ENCODE results near the gene SCNN1B.
"Not testable (repeated sequence)": the region's sequence is repeated elsewhere in the genome, so short reads cannot be mapped to it uniquely, and the experiment has no call there.

The SCNN1B gene

DNA sequence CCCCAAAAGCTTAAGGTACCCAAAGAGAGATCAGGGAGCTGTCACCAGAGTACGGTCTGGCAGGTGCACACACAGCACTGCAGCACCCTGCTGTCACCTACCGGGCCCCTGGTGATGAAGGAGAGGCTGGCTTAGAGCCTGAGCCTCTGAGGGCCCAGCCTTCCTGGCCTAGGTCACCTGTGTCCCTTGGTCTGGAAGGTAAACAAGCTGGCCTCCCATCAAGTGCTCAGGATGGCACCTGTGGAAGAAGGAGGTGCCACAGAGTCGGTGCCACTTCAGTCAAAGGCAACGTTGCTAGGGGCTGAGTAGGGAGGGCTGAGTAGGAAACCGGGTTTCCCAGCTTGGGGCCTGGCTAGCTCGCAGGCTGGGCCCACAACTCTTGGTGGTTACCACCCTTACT lies 80.2 kb downstream of the SCNN1B start:
- Histone ChIP-seq H3K4me1 (ENCODE audit: control insufficient read depth, insufficient read depth, low read length, unreplicated experiment) (no peaks in the 10 kb centered on the region), H3K79me2 (ENCODE audit: control insufficient read depth, insufficient read depth, low read length, unreplicated experiment) (no peaks in the 10 kb centered on the region), H3K36me3 (ENCODE audit: insufficient read depth, low read length) (no peaks in the 10 kb centered on the region), H3K27ac (ENCODE audit: low read depth, low read length) (no peak overlapping the region), H3K4me3 (ENCODE audit: low read depth, low read length) (no peak overlapping the region), H3K27me3 (ENCODE audit: insufficient read depth, low read length) (peaks cover 13% of the 10 kb centered on the region; the same call in 1 of the 2 replicates), H2AFZ (ENCODE audit: low read length, unreplicated experiment) (no peak overlapping the region)

DNA sequence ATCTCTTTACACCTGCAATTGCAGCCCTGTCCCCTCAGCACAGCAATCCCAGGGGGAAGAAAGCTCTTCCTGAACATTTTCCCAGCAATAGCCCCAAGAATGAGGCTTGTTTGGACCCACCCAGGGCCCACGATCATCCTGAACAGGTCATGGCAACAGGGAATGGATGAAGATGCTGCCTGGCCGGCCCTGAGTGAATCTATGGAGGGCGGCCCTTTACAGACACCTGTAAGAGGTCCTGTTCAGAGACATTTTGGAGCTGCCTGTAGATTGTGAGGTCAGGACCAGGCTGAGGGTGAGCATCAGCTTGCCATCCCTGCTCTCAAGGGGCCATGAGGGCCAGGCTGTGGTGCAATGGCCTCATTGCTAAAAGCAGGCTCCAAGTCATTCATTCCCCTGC lies 81.8 kb downstream of the SCNN1B start:
- no peaks in the 10 kb centered on the region for H3K4me1 ChIP-seq (ENCODE audit: control insufficient read depth, insufficient read depth, low read length, unreplicated experiment)
- peaks cover 2% of the 10 kb centered on the region; the same call in 1 of the 2 replicates for H3K36me3 ChIP-seq (ENCODE audit: insufficient read depth, low read length)
- H3K79me2 ChIP-seq (ENCODE audit: control insufficient read depth, insufficient read depth, low read length, unreplicated experiment): no peaks in the 10 kb centered on the region
- peaks cover 4% of the 10 kb centered on the region; the same call in 1 of the 2 replicates for H3K27me3 ChIP-seq (ENCODE audit: insufficient read depth, low read length)
- no peak overlapping the region for H2AFZ ChIP-seq (ENCODE audit: low read length, unreplicated experiment)
- H3K27ac ChIP-seq (ENCODE audit: low read depth, low read length): no peak overlapping the region
- no peak overlapping the region for H3K4me3 ChIP-seq (ENCODE audit: low read depth, low read length)

DNA sequence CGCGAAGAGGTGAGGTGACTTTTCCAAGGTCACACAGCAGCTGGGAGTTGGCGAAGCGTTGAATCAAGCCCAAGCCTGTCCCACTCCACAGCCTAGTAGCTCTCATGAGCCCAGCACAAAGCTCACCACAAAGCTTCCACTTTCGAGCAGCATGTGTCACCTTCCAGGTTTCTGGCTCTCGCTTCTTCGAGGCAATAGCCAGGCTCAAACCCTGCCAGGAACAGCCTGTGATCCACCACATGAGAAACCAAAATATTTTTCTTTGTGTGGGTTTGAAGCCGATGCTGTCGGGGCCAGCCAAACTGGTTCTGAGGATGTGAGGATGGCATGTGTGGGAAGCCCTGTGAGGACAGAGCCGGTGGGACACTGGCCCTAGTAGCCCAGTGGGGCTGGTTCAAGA lies 82.8 kb downstream of the SCNN1B start:
- Histone ChIP-seq H3K79me2 (ENCODE audit: control insufficient read depth, insufficient read depth, low read length, unreplicated experiment) (no peaks in the 10 kb centered on the region), H3K27ac (ENCODE audit: low read depth, low read length) (no peak overlapping the region), H2AFZ (ENCODE audit: low read length, unreplicated experiment) (no peak overlapping the region), H3K36me3 (ENCODE audit: insufficient read depth, low read length) (peaks cover 2% of the 10 kb centered on the region; the same call in 1 of the 2 replicates), H3K27me3 (ENCODE audit: insufficient read depth, low read length) (no peaks in the 10 kb centered on the region), H3K4me3 (ENCODE audit: low read depth, low read length) (no peak overlapping the region), H3K4me1 (ENCODE audit: control insufficient read depth, insufficient read depth, low read length, unreplicated experiment) (no peaks in the 10 kb centered on the region)

DNA sequence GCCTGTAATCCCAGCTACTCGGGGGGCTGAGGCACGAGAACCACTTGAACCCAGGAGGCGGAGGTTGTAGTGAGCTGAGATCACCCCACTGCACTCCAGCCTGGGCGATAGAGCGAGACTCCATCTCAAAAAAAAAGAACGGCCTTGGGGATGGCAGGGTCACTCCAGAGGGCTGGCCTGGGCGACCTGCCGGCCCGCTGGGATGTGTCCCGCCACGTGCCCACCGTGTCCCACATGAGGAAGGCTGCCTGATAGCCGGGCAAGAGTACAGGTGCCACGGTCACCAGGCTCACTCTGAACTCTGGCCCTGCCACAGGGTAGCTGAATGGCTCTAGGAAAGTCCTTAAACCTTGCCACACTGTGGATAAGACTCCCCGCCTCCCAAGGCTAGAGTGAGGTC lies 83.3 kb downstream of the SCNN1B start:
- Histone ChIP-seq H3K4me3 (ENCODE audit: low read depth, low read length) (no peak overlapping the region), H3K36me3 (ENCODE audit: insufficient read depth, low read length) (peaks cover 2% of the 10 kb centered on the region; the same call in 1 of the 2 replicates), H3K79me2 (ENCODE audit: control insufficient read depth, insufficient read depth, low read length, unreplicated experiment) (no peaks in the 10 kb centered on the region), H3K27ac (ENCODE audit: low read depth, low read length) (no peak overlapping the region), H3K27me3 (ENCODE audit: insufficient read depth, low read length) (no peaks in the 10 kb centered on the region), H2AFZ (ENCODE audit: low read length, unreplicated experiment) (no peak overlapping the region), H3K4me1 (ENCODE audit: control insufficient read depth, insufficient read depth, low read length, unreplicated experiment) (no peaks in the 10 kb centered on the region)

DNA sequence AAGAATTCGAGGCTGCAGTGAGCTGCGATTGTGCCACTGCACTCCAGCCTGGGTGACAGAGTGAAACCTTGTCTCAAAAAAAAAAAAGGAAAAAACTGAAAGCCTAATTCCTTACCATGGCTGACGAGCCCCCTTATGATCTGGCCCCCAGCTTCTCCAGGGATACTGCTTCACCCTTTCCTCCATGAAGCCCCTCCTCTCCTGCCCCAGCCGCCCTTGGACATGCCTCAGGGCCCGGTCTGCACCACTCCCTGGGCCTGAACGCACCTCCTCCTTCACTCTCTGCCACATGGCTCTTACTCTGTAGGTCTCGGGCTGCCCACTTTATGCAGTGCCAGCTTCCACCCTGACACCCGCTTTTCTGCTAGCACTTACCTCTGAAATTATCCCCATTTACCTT lies 85.6 kb downstream of the SCNN1B start:
- no peak overlapping the region for H2AFZ ChIP-seq (ENCODE audit: low read length, unreplicated experiment)
- no peaks in the 10 kb centered on the region for H3K4me1 ChIP-seq (ENCODE audit: control insufficient read depth, insufficient read depth, low read length, unreplicated experiment)
- no peaks in the 10 kb centered on the region for H3K79me2 ChIP-seq (ENCODE audit: control insufficient read depth, insufficient read depth, low read length, unreplicated experiment)
- H3K36me3 ChIP-seq (ENCODE audit: insufficient read depth, low read length): peaks cover 2% of the 10 kb centered on the region; the same call in 1 of the 2 replicates
- no peak overlapping the region for H3K27ac ChIP-seq (ENCODE audit: low read depth, low read length)
- H3K27me3 ChIP-seq (ENCODE audit: insufficient read depth, low read length): no peaks in the 10 kb centered on the region
- no peak overlapping the region for H3K4me3 ChIP-seq (ENCODE audit: low read depth, low read length)

DNA sequence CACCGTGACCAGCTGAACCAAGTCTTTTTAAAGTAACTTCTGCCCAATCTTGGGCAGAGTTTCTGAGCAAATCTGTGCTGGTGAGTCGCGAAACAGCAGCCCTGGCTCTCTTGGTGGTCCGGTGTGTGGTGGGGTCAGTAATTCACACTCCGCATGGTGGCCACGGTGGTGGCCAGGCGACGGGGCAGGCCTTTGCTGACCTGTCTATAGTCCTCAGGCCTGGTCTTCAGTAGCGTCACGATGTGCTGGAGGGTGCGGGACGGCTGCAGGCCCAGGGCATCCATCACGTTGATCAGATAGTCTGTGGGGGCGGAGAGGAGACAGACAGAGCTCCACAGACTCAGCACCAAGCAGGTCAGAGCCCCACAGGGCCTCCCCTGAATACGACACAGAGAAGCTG lies 86.7 kb downstream of the SCNN1B start:
- Histone ChIP-seq H3K79me2 (ENCODE audit: control insufficient read depth, insufficient read depth, low read length, unreplicated experiment) (no peaks in the 10 kb centered on the region), H3K4me3 (ENCODE audit: low read depth, low read length) (no peak overlapping the region), H3K27ac (ENCODE audit: low read depth, low read length) (no peak overlapping the region), H3K27me3 (ENCODE audit: insufficient read depth, low read length) (no peaks in the 10 kb centered on the region), H3K36me3 (ENCODE audit: insufficient read depth, low read length) (peaks cover 5% of the 10 kb centered on the region; the same call in 1 of the 2 replicates), H2AFZ (ENCODE audit: low read length, unreplicated experiment) (no peak overlapping the region), H3K4me1 (ENCODE audit: control insufficient read depth, insufficient read depth, low read length, unreplicated experiment) (no peaks in the 10 kb centered on the region)

DNA sequence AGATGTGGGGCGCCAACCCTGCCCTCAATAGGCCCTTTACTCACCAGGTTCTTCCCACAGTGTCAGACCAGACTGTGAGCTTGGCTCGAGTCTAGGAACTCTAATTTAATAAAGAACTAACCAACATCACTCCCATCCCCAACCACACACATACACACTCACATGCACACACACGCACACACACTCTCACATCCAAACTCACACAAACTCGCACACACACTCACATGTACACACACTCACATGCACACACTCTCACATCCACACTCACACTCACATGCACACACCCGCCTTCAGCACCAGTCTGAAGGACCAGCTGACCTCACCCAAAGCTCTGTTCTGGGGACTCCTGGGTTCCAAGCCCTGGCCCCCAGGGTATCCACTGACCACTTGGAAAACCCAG lies 87.1 kb downstream of the SCNN1B start:
- Histone ChIP-seq H3K27me3 (ENCODE audit: insufficient read depth, low read length) (no peaks in the 10 kb centered on the region), H3K4me1 (ENCODE audit: control insufficient read depth, insufficient read depth, low read length, unreplicated experiment) (no peaks in the 10 kb centered on the region), H3K36me3 (ENCODE audit: insufficient read depth, low read length) (peaks cover 5% of the 10 kb centered on the region; the same call in 1 of the 2 replicates), H3K79me2 (ENCODE audit: control insufficient read depth, insufficient read depth, low read length, unreplicated experiment) (no peaks in the 10 kb centered on the region), H3K27ac (ENCODE audit: low read depth, low read length) (no peak overlapping the region), H3K4me3 (ENCODE audit: low read depth, low read length) (no peak overlapping the region), H2AFZ (ENCODE audit: low read length, unreplicated experiment) (no peak overlapping the region)

DNA sequence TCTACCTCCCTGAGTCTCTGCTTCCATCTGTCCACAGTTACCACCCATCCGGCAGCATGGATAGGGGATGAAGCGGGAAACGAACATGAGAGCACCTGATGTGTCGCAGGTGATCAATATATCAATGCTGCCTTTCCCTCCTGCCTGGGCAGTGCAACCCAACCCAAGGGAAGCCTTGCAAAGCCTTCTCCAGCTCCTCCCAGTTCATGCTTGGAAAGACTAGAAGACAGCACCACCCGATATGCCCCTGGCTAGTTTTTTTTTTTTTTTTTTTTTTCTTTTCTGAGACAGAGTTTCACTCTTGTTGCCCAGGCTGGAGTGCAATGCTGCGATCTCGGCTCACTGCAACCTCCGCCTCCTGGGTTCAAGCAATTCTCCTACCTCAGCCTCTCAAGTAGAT lies 87.8 kb downstream of the SCNN1B start:
- H3K27ac ChIP-seq (ENCODE audit: low read depth, low read length): not testable (repeated sequence)

DNA sequence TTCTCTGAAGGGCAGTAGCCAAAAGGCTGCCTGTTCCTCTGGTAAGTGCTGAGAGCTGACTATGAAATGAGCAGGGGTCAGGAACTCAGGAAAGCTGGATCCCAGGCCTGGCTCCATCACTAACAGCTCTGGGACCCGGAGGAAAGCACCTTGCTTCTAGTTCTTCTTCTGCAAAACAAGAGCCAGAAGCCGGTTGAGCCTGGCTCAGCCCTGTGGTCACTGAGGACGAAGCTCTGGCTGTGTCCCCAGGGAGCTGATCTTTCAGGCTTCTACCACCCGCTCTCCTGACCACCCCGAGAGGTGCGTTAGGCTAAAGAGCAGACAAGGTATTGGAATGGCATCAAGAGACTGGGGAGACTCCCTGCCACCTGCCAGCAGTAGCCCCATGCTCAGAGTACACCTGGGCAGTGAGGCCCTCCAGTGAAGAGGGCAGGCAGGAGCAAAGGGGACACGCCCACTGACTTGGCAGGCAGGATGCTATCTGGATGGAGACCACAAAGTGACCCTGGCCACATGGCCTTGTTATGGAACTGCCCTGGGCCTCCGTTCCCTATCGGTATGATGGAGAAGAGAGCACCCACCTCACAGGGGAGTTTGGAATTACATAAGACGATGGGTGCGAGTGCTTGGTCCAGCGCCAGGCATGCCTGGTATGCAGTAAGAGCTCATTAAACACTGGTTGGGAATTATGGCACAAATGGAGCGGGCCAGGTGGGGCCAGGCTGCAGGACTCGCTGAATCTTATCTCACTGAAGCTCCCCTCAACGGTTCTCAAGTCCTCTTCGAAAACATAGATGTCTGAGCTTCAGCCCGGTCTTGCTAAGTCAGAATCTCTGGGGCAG lies 89.5 kb downstream of the SCNN1B start:
- Histone ChIP-seq H3K4me3 (ENCODE audit: low read depth, low read length) (no peak overlapping the region), H3K79me2 (ENCODE audit: control insufficient read depth, insufficient read depth, low read length, unreplicated experiment) (no peaks in the 10 kb centered on the region), H2AFZ (ENCODE audit: low read length, unreplicated experiment) (no peak overlapping the region), H3K27me3 (ENCODE audit: insufficient read depth, low read length) (no peaks in the 10 kb centered on the region), H3K27ac (ENCODE audit: low read depth, low read length) (no peak overlapping the region), H3K4me1 (ENCODE audit: control insufficient read depth, insufficient read depth, low read length, unreplicated experiment) (no peaks in the 10 kb centered on the region), H3K36me3 (ENCODE audit: insufficient read depth, low read length) (peaks cover 5% of the 10 kb centered on the region; the same call in 1 of the 2 replicates)

More for the DNA sequence above, 87.8 kb downstream of the SCNN1B start:
- not testable (repeated sequence) for H3K79me2 ChIP-seq (ENCODE audit: control insufficient read depth, insufficient read depth, low read length, unreplicated experiment); H3K36me3 ChIP-seq (ENCODE audit: insufficient read depth, low read length); H3K4me1 ChIP-seq (ENCODE audit: control insufficient read depth, insufficient read depth, low read length, unreplicated experiment); H3K27me3 ChIP-seq (ENCODE audit: insufficient read depth, low read length); H2AFZ ChIP-seq (ENCODE audit: low read length, unreplicated experiment); H3K4me3 ChIP-seq (ENCODE audit: low read depth, low read length)

DNA sequence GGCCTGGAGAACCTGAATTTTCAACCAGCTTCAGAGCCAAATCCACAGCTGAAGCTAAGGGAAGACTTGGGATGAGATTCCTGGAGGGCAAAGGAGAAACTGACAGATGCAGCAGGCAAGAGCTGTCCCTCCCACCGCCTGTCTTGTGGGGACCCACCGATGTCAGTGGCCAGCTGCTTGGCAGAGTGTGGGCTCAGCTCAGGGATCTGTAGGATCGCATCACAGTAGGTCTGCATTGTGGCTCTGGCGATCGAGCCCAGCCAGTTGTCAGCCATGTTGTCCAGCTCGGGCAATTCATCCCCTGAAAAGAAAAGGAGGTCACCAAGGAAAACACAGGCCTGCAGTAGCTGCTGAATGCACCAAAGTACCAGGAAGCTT lies 90.1 kb downstream of the SCNN1B start:
- H3K27ac ChIP-seq (ENCODE audit: low read depth, low read length): no peak overlapping the region
- H3K36me3 ChIP-seq (ENCODE audit: insufficient read depth, low read length): peaks cover 5% of the 10 kb centered on the region; the same call in 1 of the 2 replicates

More for the DNA sequence above, 90.1 kb downstream of the SCNN1B start:
- Histone ChIP-seq H3K4me3 (ENCODE audit: low read depth, low read length) (no peak overlapping the region), H3K27me3 (ENCODE audit: insufficient read depth, low read length) (no peaks in the 10 kb centered on the region), H3K79me2 (ENCODE audit: control insufficient read depth, insufficient read depth, low read length, unreplicated experiment) (no peaks in the 10 kb centered on the region), H3K4me1 (ENCODE audit: control insufficient read depth, insufficient read depth, low read length, unreplicated experiment) (no peaks in the 10 kb centered on the region), H2AFZ (ENCODE audit: low read length, unreplicated experiment) (no peak overlapping the region)
